Right atrium auricular region (tissue), 2 donors: ENCODE data around the gene NTN1. TPM values are rescaled to one million over a fixed set of nuclear protein-coding genes. Genes with fewer than 3 reads are reported as not detected.

Experiments used
- DNase-seq: peaks from one replicate; pipeline ENCODE4 v3.0.0-alpha.2; 2019; ENCODE audit warnings: low spot score
- H3K27ac ChIP-seq, 2 donors: fragments of 200-600 bp; sonication (generic); 1 replicate in 1 of 2; 2 replicates in 1 of 2; pipeline ENCODE4 v1.5.1; 2016 to 2019
- H3K27me3 ChIP-seq, 2 donors: fragments of 200-600 bp; sonication (generic); one replicate each; pipeline versions ENCODE4 v1.5.1 to v1.6.0; 2017 to 2019
- H3K36me3 ChIP-seq: fragments of 200-600 bp; sonication (generic); one replicate; pipeline ENCODE4 v1.5.1; 2016
- H3K4me1 ChIP-seq, 2 donors: fragments of 200-600 bp; sonication (generic); one replicate each; pipeline versions ENCODE4 v1.5.1 to v1.6.0; 2017 to 2019
- H3K4me3 ChIP-seq, 2 donors: fragments of 200-600 bp; sonication (generic); 1 replicate in 1 of 2; 2 replicates in 1 of 2; pipeline ENCODE4 v1.5.1; 2017 to 2019; ENCODE audit warnings: mild to moderate bottlenecking in 1 of 2, moderate library complexity in 1 of 2
- H3K9me3 ChIP-seq, 2 donors: fragments of 200-600 bp; sonication (generic); one replicate each; pipeline ENCODE4 v1.5.1; 2019
- CTCF ChIP-seq, 2 donors: fragments of 200-600 bp; sonication (generic); IDR thresholded peaks; one replicate each; pipeline ENCODE4 v1.5.1; 2019; ENCODE audit warnings: antibody characterized with exemption in 2 of 2
- total RNA-seq, 2 donors: library from RNA; depleted of rRNA; stranded (reverse); fragments of >200 nt; gene quantifications; one replicate each; pipeline ENCODE4 v1.1.0, GENCODE V29; 2016

NTN1 gene
- total RNA-seq, 2 donors from 2014 or later: 142 to 163 TPM

GRCh38 chr17:9195411-9195810 is 174.1 kb downstream of the NTN1 start:
- Histone ChIP-seq H3K9me3 (no peaks in the 10 kb centered on the region), H3K4me1 (peaks cover 0 to 9% of the 10 kb centered on the region in 2 donors), H3K4me3 (no peak overlapping the region), H3K27me3 (no peaks in the 10 kb centered on the region), H3K27ac (no peak overlapping the region), H3K36me3 (no peaks in the 10 kb centered on the region)
- no peak for DNase-seq
- no peak for TF ChIP-seq CTCF (IDR thresholded peaks at IDR 0.05)

GRCh38 chr17:9195961-9196670 is 174.8 kb downstream of the NTN1 start:
- no peak for DNase-seq
- TF ChIP-seq CTCF (IDR thresholded peaks at IDR 0.05): no peak
- peaks cover 0 to 9% of the 10 kb centered on the region in 2 donors for H3K4me1 ChIP-seq

DNA sequence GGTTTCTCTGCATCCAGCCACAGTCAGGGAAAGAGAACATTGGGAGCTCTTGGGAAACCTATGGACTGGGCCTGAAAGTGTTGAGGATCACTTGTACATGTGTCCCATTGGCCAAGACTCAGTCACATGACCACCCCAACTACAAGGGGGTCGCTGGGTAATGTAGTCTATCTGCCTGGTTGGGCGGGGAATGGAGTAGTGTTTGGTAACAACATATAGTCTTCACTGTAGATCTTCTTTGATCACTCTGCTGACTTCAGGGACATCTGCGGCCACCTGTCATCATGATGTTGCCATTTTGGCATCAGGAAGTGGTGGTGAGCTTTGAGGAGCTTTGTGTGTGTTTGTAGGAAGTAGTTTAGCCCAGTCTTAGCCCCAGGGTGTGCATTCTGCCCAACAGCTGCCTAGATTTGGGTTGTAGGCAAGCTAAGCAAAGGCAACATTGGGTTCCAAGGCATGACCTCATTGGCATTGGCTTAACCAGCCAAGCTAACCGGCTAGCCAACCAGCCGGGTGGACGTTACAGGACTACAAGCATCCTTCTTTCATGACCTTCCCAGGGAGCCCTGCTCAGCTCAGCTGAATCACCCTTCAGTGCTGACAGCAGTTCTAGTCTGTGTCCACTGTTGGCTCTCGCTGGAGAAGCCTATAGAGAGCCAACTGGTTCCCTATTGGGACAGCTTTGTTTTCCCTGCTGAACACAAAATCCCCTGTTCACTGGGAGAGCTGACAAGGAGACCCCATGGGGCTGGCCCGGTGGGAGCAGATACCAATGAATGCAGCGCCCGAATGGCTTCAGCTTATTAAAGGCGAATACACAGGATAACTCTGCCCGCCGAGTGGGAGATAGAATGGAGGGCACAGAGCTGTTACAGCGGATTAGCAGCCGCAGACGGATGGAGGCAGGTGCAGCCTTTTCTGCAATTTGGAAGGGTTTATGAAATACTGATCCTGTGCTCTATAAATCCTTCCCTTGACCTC is 178.6 kb downstream of the NTN1 start:
- H3K27me3 ChIP-seq: no peaks in the 10 kb centered on the region
- no peaks in the 10 kb centered on the region for H3K9me3 ChIP-seq
- no peak overlapping the region for H3K4me3 ChIP-seq
- H3K4me1 ChIP-seq: peaks cover 0 to 9% of the 10 kb centered on the region in 2 donors
- TF ChIP-seq CTCF (IDR thresholded peaks at IDR 0.05): no peak
- H3K27ac ChIP-seq: no peak overlapping the region
- DNase-seq: no peak
- H3K36me3 ChIP-seq: no peaks in the 10 kb centered on the region

More at GRCh38 chr17:9195961-9196670, 174.8 kb downstream of the NTN1 start:
- no peaks in the 10 kb centered on the region for H3K36me3 ChIP-seq
- H3K27me3 ChIP-seq: no peaks in the 10 kb centered on the region
- no peak overlapping the region for H3K4me3 ChIP-seq
- H3K27ac ChIP-seq: no peak overlapping the region
- no peaks in the 10 kb centered on the region for H3K9me3 ChIP-seq

DNA sequence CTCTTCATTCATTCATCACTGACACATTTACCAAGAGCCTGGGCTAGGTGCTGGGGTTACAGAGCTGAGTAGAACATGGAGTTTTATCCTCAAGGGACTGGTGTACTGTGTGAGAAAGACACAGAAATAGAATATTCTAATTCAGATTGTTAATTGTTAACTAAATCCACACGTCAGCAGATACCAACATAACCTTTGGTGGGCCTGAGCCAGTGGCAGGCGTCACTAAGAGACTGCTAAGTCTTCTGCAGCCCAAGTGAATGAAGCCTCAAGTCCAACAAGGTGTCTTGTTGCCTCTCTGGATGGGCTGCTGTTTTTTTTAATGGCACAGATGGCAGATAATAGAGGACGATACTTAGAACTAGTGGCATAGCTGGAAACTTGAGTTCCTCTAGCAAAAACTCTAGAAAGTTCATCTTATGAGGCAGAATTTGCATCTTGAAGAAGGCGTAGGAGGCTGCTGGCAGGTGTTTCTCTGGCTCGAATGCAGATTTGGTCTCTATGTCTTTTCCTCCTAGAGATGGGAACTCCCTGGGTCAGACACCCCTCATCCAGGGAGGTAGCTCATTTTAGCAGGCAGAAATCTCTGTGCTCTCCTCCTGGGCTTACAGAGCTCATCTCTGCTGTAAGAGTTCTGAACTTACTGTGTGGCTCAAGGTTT is 179.5 kb downstream of the NTN1 start:
- H3K4me3 ChIP-seq: no peak overlapping the region
- no peak for DNase-seq
- H3K9me3 ChIP-seq: no peaks in the 10 kb centered on the region
- TF ChIP-seq CTCF (IDR thresholded peaks at IDR 0.05): no peak
- H3K36me3 ChIP-seq: no peaks in the 10 kb centered on the region
- H3K4me1 ChIP-seq: peaks cover 0 to 11% of the 10 kb centered on the region in 2 donors
- no peaks in the 10 kb centered on the region for H3K27me3 ChIP-seq
- no peak overlapping the region for H3K27ac ChIP-seq

- DNase-seq: no peak
- H3K4me3 ChIP-seq: no peak overlapping the region
- TF ChIP-seq CTCF (IDR thresholded peaks at IDR 0.05): no peak
- no peak overlapping the region for H3K27ac ChIP-seq
- no peaks in the 10 kb centered on the region for H3K9me3 ChIP-seq
- no peaks in the 10 kb centered on the region for H3K27me3 ChIP-seq
- peaks cover 0 to 18% of the 10 kb centered on the region in 2 donors for H3K4me1 ChIP-seq
- no peaks in the 10 kb centered on the region for H3K36me3 ChIP-seq
Observed at GRCh38 chr17:9202532-9202931, 181.2 kb downstream of the NTN1 start.
